Vagina (tissue), 2 donors: ENCODE results near the gene CSNK1D.

Experiments used
- POLR2A ChIP-seq, 2 donors: fragments of 450-650 bp; IDR thresholded peaks; one replicate each; pipeline ENCODE4 v1.6.1; 2017; ENCODE audit warnings: antibody characterized with exemption in 2 of 2, mild to moderate bottlenecking in 2 of 2, moderate library complexity in 2 of 2
- POLR2AphosphoS5 ChIP-seq, 2 donors: sonication (generic); formaldehyde crosslinking; IDR thresholded peaks; one replicate each; pipeline ENCODE4 v1.9.0; 2017; ENCODE audit warnings: antibody characterized with exemption in 2 of 2, mild to moderate bottlenecking in 2 of 2, low read depth in 1 of 2; ENCODE audit not compliant: insufficient read depth in 1 of 2
- TF ChIP-seq, protein P1 (sequence below), 3 experiments: fragments of 450-650 bp in 2 of 3; fragments of 200-600 bp in 1 of 3; sonication (generic) in 1 of 3; IDR thresholded peaks; one replicate each; pipeline ENCODE4 v1.5.1; 2017 to 2019; ENCODE audit warnings: antibody characterized with exemption in 3 of 3, mild to moderate bottlenecking in 2 of 3, moderate library complexity in 2 of 3

GRCh38 chr17:82322526-82323453 is 49.3 kb upstream of the CSNK1D start:
- TF ChIP-seq POLR2A (IDR thresholded peaks at IDR 0.05) (no peak), POLR2AphosphoS5 (IDR thresholded peaks at IDR 0.05; ENCODE audit: insufficient read depth in 1 of 2, low read depth in 1 of 2) (no peak)
- TF ChIP-seq, protein P1, sequence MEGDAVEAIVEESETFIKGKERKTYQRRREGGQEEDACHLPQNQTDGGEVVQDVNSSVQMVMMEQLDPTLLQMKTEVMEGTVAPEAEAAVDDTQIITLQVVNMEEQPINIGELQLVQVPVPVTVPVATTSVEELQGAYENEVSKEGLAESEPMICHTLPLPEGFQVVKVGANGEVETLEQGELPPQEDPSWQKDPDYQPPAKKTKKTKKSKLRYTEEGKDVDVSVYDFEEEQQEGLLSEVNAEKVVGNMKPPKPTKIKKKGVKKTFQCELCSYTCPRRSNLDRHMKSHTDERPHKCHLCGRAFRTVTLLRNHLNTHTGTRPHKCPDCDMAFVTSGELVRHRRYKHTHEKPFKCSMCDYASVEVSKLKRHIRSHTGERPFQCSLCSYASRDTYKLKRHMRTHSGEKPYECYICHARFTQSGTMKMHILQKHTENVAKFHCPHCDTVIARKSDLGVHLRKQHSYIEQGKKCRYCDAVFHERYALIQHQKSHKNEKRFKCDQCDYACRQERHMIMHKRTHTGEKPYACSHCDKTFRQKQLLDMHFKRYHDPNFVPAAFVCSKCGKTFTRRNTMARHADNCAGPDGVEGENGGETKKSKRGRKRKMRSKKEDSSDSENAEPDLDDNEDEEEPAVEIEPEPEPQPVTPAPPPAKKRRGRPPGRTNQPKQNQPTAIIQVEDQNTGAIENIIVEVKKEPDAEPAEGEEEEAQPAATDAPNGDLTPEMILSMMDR (IDR thresholded peaks at IDR 0.05), result no peak
